GM10847 (cell line): Measurements from ENCODE around the gene TLNRD1.
A peak's percentile ranks its signal among the peaks of the same experiment; 100 is the strongest.

Experiments
- POLR2A ChIP-seq: IDR thresholded peaks from 2 replicates; pipeline ENCODE4 v1.6.1; 2011; ENCODE audit not compliant: insufficient read length; ENCODE audit errors: extremely low read depth

TLNRD1 gene

GRCh38 chr15:80991421-80991820 lies 9.3 kb upstream of the TLNRD1 start:
- TF ChIP-seq POLR2A = no peak

- no peak for TF ChIP-seq POLR2A
These were observed 8.7 kb upstream of the TLNRD1 start for GRCh38 chr15:80992006-80992405.

GRCh38 chr15:80992441-80992840 lies 8.3 kb upstream of the TLNRD1 start:
- TF ChIP-seq POLR2A = no peak

- TF ChIP-seq POLR2A = no peak
These were observed 4.5 kb upstream of the TLNRD1 start for GRCh38 chr15:80996247-80996646.

- TF ChIP-seq POLR2A = no peak
These were observed 3.0 kb upstream of the TLNRD1 start for GRCh38 chr15:80997692-80998091.

- TF ChIP-seq POLR2A = no peak
These were observed 2.5 kb upstream of the TLNRD1 start for GRCh38 chr15:80998251-80998650.

GRCh38 chr15:80999623-81000036 lies 1.1 kb upstream of the TLNRD1 start:
- TF ChIP-seq POLR2A = no peak

- TF ChIP-seq POLR2A = no peak
These were observed 539 bp upstream of the TLNRD1 start for GRCh38 chr15:81000144-81000623.

- peak; percentile 18 for TF ChIP-seq POLR2A
These were observed 657 bp downstream of the TLNRD1 start for GRCh38 chr15:81001152-81002008.

GRCh38 chr15:81002009-81002330 lies 1.2 kb downstream of the TLNRD1 start:
- TF ChIP-seq POLR2A = no peak

- no peak for TF ChIP-seq POLR2A
These were observed 1.8 kb downstream of the TLNRD1 start for GRCh38 chr15:81002331-81003096.

GRCh38 chr15:81003097-81003350 lies 2.3 kb downstream of the TLNRD1 start:
- TF ChIP-seq POLR2A = no peak

- no peak for TF ChIP-seq POLR2A
These were observed 5.4 kb downstream of the TLNRD1 start for GRCh38 chr15:81006124-81006523.

- no peak for TF ChIP-seq POLR2A
These were observed 6.8 kb downstream of the TLNRD1 start for GRCh38 chr15:81007428-81008064.

- TF ChIP-seq POLR2A = no peak
These were observed 7.6 kb downstream of the TLNRD1 start for GRCh38 chr15:81008312-81008711.

GRCh38 chr15:81010086-81010485 lies 9.4 kb downstream of the TLNRD1 start:
- no peak for TF ChIP-seq POLR2A
